Measurements from ENCODE around the gene SLC17A9. TPM values are rescaled to one million over a fixed set of nuclear protein-coding genes. Genes with fewer than 3 reads are reported as not detected.
A peak's percentile ranks its signal among the peaks of the same experiment; 100 is the strongest.

Gene SLC17A9
- total RNA-seq, 1 donor from 2014 or later, result 15.2 TPM

- ATAC-seq, result no peak
- DNase-seq, result no peak
- Histone ChIP-seq H3K4me1 (peaks cover 60% of the 10 kb centered on the region), H3K27ac (peak overlapping the region; percentile 97), H3K27me3 (no peaks in the 10 kb centered on the region), H3K4me3 (peak overlapping the region; percentile 88), H3K36me3 (no peaks in the 10 kb centered on the region), H3K9me3 (no peaks in the 10 kb centered on the region)
- TF ChIP-seq, protein P1, sequence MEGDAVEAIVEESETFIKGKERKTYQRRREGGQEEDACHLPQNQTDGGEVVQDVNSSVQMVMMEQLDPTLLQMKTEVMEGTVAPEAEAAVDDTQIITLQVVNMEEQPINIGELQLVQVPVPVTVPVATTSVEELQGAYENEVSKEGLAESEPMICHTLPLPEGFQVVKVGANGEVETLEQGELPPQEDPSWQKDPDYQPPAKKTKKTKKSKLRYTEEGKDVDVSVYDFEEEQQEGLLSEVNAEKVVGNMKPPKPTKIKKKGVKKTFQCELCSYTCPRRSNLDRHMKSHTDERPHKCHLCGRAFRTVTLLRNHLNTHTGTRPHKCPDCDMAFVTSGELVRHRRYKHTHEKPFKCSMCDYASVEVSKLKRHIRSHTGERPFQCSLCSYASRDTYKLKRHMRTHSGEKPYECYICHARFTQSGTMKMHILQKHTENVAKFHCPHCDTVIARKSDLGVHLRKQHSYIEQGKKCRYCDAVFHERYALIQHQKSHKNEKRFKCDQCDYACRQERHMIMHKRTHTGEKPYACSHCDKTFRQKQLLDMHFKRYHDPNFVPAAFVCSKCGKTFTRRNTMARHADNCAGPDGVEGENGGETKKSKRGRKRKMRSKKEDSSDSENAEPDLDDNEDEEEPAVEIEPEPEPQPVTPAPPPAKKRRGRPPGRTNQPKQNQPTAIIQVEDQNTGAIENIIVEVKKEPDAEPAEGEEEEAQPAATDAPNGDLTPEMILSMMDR (IDR thresholded peaks at IDR 0.05), result no peak
- intact Hi-C loops (cut with DNase I), result no loop called here
These were observed 25.3 kb upstream of the SLC17A9 start for GRCh38 chr20:62927128-62927705.

GRCh38 chr20:62928246-62928939, 24.1 kb upstream of the SLC17A9 start:
- Histone ChIP-seq H3K27ac (peak overlapping the region; percentile 86), H3K36me3 (no peaks in the 10 kb centered on the region), H3K4me1 (peaks cover 48% of the 10 kb centered on the region), H3K4me3 (peak overlapping the region; percentile 62), H3K27me3 (no peaks in the 10 kb centered on the region), H3K9me3 (no peaks in the 10 kb centered on the region)
- intact Hi-C loops (cut with DNase I), result no loop called here
- no peak for DNase-seq
- TF ChIP-seq, protein P1 (IDR thresholded peaks at IDR 0.05), result no peak
- no peak for ATAC-seq

DNA sequence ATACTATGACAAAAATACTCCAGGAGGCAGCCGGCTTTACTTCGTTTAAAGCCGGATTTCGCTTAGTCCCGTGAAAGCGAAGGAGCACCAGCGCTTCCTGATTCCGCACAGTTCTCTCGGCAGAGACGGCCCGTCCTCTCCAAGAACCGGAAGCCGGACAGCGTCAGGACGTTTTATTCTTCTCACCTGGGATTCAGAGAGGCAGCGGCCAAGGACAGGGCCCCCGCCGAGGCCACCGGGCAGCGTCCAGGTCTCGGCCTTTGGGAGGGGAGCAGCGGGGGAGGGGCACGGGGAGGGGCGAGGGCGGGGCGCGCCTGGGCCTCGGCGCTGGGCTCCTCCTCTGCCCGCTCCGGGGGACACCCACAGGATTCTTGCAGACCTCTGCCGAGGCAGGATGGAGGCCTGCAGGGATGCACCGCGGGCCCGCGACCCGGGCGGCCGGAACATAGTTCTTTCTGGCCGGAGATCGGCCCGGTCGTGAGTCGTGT, 23.4 kb upstream of the SLC17A9 start:
- TF ChIP-seq, protein P1 (IDR thresholded peaks at IDR 0.05), result no peak
- Histone ChIP-seq H3K4me1 (peaks cover 41% of the 10 kb centered on the region), H3K36me3 (no peaks in the 10 kb centered on the region), H3K27me3 (no peaks in the 10 kb centered on the region), H3K9me3 (no peaks in the 10 kb centered on the region), H3K4me3 (peak overlapping the region; percentile 62), H3K27ac (peak overlapping the region; percentile 86)
- intact Hi-C loops (cut with DNase I), result no loop called here
- DNase-seq, result peak; percentile 87
- peak; percentile 76 for ATAC-seq

DNA sequence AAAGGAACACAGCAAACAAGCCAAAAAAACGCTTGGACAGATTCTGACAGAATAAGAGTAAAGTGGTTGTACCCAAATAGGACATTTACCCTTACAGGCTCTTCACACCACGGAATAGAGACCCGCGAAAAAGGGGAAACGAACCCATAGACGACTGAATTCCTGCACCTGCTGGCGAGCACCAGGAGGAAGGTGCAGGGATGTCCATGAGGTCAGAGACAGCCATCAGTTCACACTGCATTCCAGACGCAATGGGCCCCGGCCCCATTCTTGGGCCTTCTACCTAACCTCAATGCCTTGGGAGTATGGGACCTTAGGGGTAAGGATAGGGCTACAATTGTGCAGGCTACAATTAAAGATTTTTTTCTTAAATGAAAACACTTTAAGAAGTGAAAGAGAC, 21.0 kb upstream of the SLC17A9 start:
- intact Hi-C loops (cut with DNase I), result no loop called here
- Histone ChIP-seq H3K27me3 (no peaks in the 10 kb centered on the region), H3K27ac (no peak overlapping the region), H3K4me3 (no peak overlapping the region), H3K9me3 (no peaks in the 10 kb centered on the region), H3K36me3 (no peaks in the 10 kb centered on the region), H3K4me1 (peaks cover 43% of the 10 kb centered on the region)
- TF ChIP-seq, protein P1 (IDR thresholded peaks at IDR 0.05), result no peak
- DNase-seq (peak; percentile 1), ATAC-seq (no peak)

GRCh38 chr20:62933966-62934365, 18.5 kb upstream of the SLC17A9 start:
- Histone ChIP-seq H3K27me3 (no peaks in the 10 kb centered on the region), H3K9me3 (no peaks in the 10 kb centered on the region), H3K4me3 (no peak overlapping the region), H3K4me1 (peaks cover 29% of the 10 kb centered on the region), H3K27ac (no peak overlapping the region), H3K36me3 (no peaks in the 10 kb centered on the region)
- DNase-seq (peak; percentile 38), ATAC-seq (no peak)
- intact Hi-C loops (cut with DNase I), result no loop called here
- TF ChIP-seq, protein P1 (IDR thresholded peaks at IDR 0.05), result no peak

Data from upper lobe of right lung (tissue), 1 donor.